K562 (cell line): ENCODE measurements around the gene SMAP2.

ENCODE experiments used
- EP300 ChIP-seq: IDR thresholded peaks from 2 replicates; pipeline ENCODE4 v1.6.1; 2012; ENCODE audit warnings: low read length, improper control_type of control experiment
- FOS ChIP-seq: IDR thresholded peaks from 3 replicates; pipeline ENCODE4 v1.6.1; 2011; ENCODE audit not compliant: insufficient read length; ENCODE audit errors: extremely low read depth
- HDAC2 ChIP-seq: fragments of 450-650 bp; IDR thresholded peaks from 2 replicates; pipeline ENCODE4 v1.6.1; 2016; ENCODE audit warnings: mild to moderate bottlenecking
- MCM7 ChIP-seq, 2 experiments: fragments of 450-650 bp; IDR thresholded peaks; 2 replicates each; pipeline ENCODE4 v1.6.1; 2016 to 2018
- MEIS2 ChIP-seq: fragments of 450-650 bp; IDR thresholded peaks from 2 replicates; pipeline ENCODE4 v1.6.1; 2014; ENCODE audit warnings: mild to moderate bottlenecking; ENCODE audit not compliant: partially characterized antibody
- SIN3A ChIP-seq, 2 experiments: fragments of 150-350 bp in 1 of 2; IDR thresholded peaks; 2 replicates each; pipeline ENCODE4 v1.6.1; 2011 to 2016; ENCODE audit warnings: borderline replicate concordance in 2 of 2, low read depth in 2 of 2, low read length in 2 of 2, mild to moderate bottlenecking in 2 of 2, moderate library complexity in 2 of 2; ENCODE audit not compliant: control insufficient read depth in 1 of 2
- SMARCA4 ChIP-seq: fragments of 450-650 bp; IDR thresholded peaks from 2 replicates; pipeline ENCODE4 v1.6.1; 2016
- YY1 ChIP-seq, 3 experiments: IDR thresholded peaks; 2 replicates each; pipeline ENCODE4 v1.6.1; 2011; ENCODE audit warnings: low read length in 2 of 3, mild to moderate bottlenecking in 2 of 3, moderate library complexity in 2 of 3, borderline replicate concordance in 1 of 3, control low read depth in 1 of 3, low read depth in 1 of 3; ENCODE audit not compliant: insufficient read depth in 3 of 3, insufficient replicate concordance in 2 of 3, control insufficient read depth in 1 of 3, insufficient read length in 1 of 3; ENCODE audit errors: extremely low read depth in 1 of 3
- ZHX1 ChIP-seq: fragments of 150-350 bp; conservative IDR thresholded peaks from 2 replicates; pipeline ENCODE4 v1.6.1; 2014; ENCODE audit warnings: low read length
- ZNF165 ChIP-seq: fragments of 250-450 bp; sonication (Bioruptor Pico); IDR thresholded peaks from 2 replicates; pipeline ENCODE4 v1.4.0; 2020; ENCODE audit warnings: borderline replicate concordance
- ZNF778 ChIP-seq: fragments of 450-650 bp; formaldehyde crosslinking; IDR thresholded peaks from 2 replicates; pipeline ENCODE4 v1.4.0; 2020; ENCODE audit warnings: mild to moderate bottlenecking, moderate library complexity
- TF ChIP-seq, protein P1 (sequence below), 3 experiments: IDR thresholded peaks in 2 of 3; conservative IDR thresholded peaks in 1 of 3; 2 replicates each; pipeline ENCODE4 v1.5.1; 2011 to 2012; ENCODE audit warnings: low read length in 3 of 3, mild to moderate bottlenecking in 3 of 3, control low read depth in 2 of 3, improper control_type of control experiment in 1 of 3, inconsistent platforms in 1 of 3, low read depth in 1 of 3, mixed read lengths in 1 of 3, moderate library complexity in 1 of 3; ENCODE audit not compliant: insufficient read depth in 2 of 3

DNA sequence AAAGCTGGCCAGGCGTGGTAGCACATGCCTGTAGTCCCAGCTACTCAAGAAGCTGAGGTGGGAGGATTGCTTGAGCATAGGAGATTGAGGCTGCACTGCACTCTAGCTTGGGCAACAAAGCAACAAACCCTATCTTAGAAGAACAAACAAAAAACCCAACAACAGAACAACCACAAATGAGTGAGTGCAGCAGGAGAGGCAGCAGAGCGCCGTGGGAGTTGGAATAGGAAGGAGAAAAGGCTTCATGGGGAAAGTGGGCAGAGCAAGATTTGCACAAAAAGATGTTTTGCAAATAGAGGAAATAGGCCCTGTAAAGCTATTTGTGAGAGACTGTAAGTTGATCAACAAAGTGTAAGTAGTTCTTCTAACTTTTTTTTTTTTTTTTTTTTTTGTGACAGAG lies 19.6 kb downstream of the SMAP2 start:
- no peak for TF ChIP-seq HDAC2
- TF ChIP-seq MEIS2 = no peak
- no peak for TF ChIP-seq YY1 (IDR thresholded peaks at IDR 0.05; ENCODE audit: borderline replicate concordance in 1 of 3, control insufficient read depth in 1 of 3, extremely low read depth in 1 of 3, insufficient read depth in 3 of 3, insufficient read length in 1 of 3, insufficient replicate concordance in 2 of 3, low read depth in 1 of 3, low read length in 2 of 3)
- TF ChIP-seq MCM7 (IDR thresholded peaks at IDR 0.05) = no peak
- no peak for TF ChIP-seq ZHX1
- TF ChIP-seq SMARCA4 = no peak
- TF ChIP-seq ZNF165 (CRISPR knock-in tag) = no peak
- no peak for TF ChIP-seq SIN3A (IDR thresholded peaks at IDR 0.05; ENCODE audit: borderline replicate concordance in 2 of 2, control insufficient read depth in 1 of 2, low read depth in 2 of 2, low read length in 2 of 2)
- TF ChIP-seq EP300 = no peak
- TF ChIP-seq ZNF778 (CRISPR knock-in tag) = no peak
- TF ChIP-seq, protein P1, sequence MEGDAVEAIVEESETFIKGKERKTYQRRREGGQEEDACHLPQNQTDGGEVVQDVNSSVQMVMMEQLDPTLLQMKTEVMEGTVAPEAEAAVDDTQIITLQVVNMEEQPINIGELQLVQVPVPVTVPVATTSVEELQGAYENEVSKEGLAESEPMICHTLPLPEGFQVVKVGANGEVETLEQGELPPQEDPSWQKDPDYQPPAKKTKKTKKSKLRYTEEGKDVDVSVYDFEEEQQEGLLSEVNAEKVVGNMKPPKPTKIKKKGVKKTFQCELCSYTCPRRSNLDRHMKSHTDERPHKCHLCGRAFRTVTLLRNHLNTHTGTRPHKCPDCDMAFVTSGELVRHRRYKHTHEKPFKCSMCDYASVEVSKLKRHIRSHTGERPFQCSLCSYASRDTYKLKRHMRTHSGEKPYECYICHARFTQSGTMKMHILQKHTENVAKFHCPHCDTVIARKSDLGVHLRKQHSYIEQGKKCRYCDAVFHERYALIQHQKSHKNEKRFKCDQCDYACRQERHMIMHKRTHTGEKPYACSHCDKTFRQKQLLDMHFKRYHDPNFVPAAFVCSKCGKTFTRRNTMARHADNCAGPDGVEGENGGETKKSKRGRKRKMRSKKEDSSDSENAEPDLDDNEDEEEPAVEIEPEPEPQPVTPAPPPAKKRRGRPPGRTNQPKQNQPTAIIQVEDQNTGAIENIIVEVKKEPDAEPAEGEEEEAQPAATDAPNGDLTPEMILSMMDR (IDR thresholded peaks at IDR 0.05 in 2 of 3, conservative IDR thresholded peaks at IDR 0.05 in 1 of 3; ENCODE audit: insufficient read depth in 2 of 3, low read depth in 1 of 3, low read length in 3 of 3) = no peak
- no peak for TF ChIP-seq FOS
